Mucosa of rectum (tissue), 2 donors: ENCODE measurements around the gene LGR4.

ENCODE experiments used
- H3K27ac ChIP-seq, 2 donors: one replicate each; pipeline ENCODE4 v1.7.0; 2013; ENCODE audit warnings: inconsistent platforms in 2 of 2, low read depth in 2 of 2, low read length in 2 of 2
- H3K27me3 ChIP-seq, 2 donors: one replicate each; pipeline ENCODE4 v1.7.0; 2013; ENCODE audit warnings: low read length in 2 of 2; ENCODE audit not compliant: control insufficient read depth in 2 of 2, insufficient read depth in 2 of 2
- H3K36me3 ChIP-seq, 2 donors: one replicate each; pipeline ENCODE4 v1.7.0; 2013; ENCODE audit warnings: low read length in 2 of 2; ENCODE audit not compliant: control insufficient read depth in 2 of 2, insufficient read depth in 2 of 2
- H3K4me1 ChIP-seq, 2 donors: one replicate each; pipeline ENCODE4 v1.7.0; 2013; ENCODE audit warnings: low read length in 2 of 2, mild to moderate bottlenecking in 1 of 2; ENCODE audit not compliant: control insufficient read depth in 2 of 2, insufficient read depth in 2 of 2
- H3K4me3 ChIP-seq, 2 donors: one replicate each; pipeline ENCODE4 v1.7.0; 2013; ENCODE audit warnings: low read length in 2 of 2
- H3K9ac ChIP-seq, 2 donors: one replicate each; pipeline ENCODE4 v1.7.0; 2013; ENCODE audit warnings: low read length in 2 of 2, low read depth in 1 of 2, mild to moderate bottlenecking in 1 of 2
- H3K9me3 ChIP-seq, 2 donors: one replicate each; pipeline ENCODE4 v1.7.0; 2013; ENCODE audit warnings: low read length in 2 of 2; ENCODE audit not compliant: control insufficient read depth in 2 of 2
- donor health status: healthy.
- donor health status: Normal muscosa, but diverticular disease.

Gene LGR4

GRCh38 chr11:27372164-27372563 is 100.4 kb downstream of the LGR4 start:
- Histone ChIP-seq H3K4me3 (no peak overlapping the region), H3K9ac (no peak overlapping the region), H3K36me3 (peaks cover 27 to 34% of the 10 kb centered on the region in 2 donors), H3K27me3 (no peaks in the 10 kb centered on the region), H3K9me3 (no peaks in the 10 kb centered on the region), H3K27ac (no peak overlapping the region), H3K4me1 (peaks cover 0 to 3% of the 10 kb centered on the region in 2 donors)

DNA sequence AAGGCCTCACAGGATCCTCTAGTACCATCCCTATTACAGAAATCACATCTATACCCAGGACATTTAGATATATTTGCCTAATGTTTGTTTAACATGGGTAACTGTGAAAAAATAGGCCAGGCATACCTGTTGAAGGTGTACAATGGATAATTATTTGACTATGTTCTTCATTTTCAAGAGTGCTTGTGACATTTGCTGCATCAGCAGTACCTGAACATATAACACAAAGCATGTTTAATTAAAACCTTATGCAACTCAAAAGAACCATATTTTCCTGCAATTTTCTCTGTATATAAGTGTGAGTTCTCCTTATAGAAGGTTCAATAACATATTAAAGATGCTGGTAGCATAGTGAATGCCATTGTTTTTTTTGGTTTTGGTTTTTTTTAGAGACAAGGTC is 101.1 kb downstream of the LGR4 start:
- Histone ChIP-seq H3K36me3 (peaks cover 27 to 37% of the 10 kb centered on the region in 2 donors), H3K4me3 (no peak overlapping the region), H3K27ac (no peak overlapping the region), H3K4me1 (peaks cover 0 to 3% of the 10 kb centered on the region in 2 donors), H3K9me3 (no peaks in the 10 kb centered on the region), H3K27me3 (no peaks in the 10 kb centered on the region), H3K9ac (no peak overlapping the region)

- Histone ChIP-seq H3K27ac (no peak overlapping the region), H3K9ac (no peak overlapping the region), H3K9me3 (no peaks in the 10 kb centered on the region), H3K27me3 (no peaks in the 10 kb centered on the region), H3K4me1 (peaks cover 0 to 3% of the 10 kb centered on the region in 2 donors), H3K36me3 (peaks cover 27 to 33% of the 10 kb centered on the region in 2 donors), H3K4me3 (no peak overlapping the region)
These were observed 102.2 kb downstream of the LGR4 start for GRCh38 chr11:27370374-27370773.

DNA sequence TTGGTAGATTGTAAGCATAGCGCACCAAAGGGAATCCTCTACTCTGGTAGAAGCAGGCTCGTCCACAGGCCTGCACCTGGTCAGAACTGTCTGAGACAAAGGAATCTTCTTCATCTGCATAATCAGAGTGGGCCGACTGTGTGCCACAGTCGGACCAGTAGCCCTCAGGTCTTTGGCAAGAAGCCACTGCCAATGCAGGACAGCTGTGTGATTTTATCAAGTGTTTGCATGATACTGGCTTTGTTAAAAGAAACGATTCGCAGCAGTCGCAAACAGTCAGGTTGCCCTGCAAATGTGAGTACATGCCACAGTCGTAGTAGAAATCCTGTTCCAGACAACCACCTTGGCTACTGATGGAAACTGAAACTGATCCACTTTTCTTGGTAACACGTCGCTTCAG is 104.7 kb downstream of the LGR4 start:
- Histone ChIP-seq H3K27me3 (no peaks in the 10 kb centered on the region), H3K36me3 (peaks cover 27 to 28% of the 10 kb centered on the region in 2 donors), H3K4me1 (peaks cover 7 to 8% of the 10 kb centered on the region in 2 donors), H3K9ac (no peak overlapping the region), H3K4me3 (no peak overlapping the region), H3K9me3 (no peaks in the 10 kb centered on the region), H3K27ac (no peak overlapping the region)

GRCh38 chr11:27363576-27364117 is 108.9 kb downstream of the LGR4 start:
- no peaks in the 10 kb centered on the region for H3K27me3 ChIP-seq
- H3K9me3 ChIP-seq = no peaks in the 10 kb centered on the region
- H3K27ac ChIP-seq = peak overlapping the region; percentile 43 to 52
- peaks cover 7 to 12% of the 10 kb centered on the region in 2 donors for H3K4me1 ChIP-seq
- peak overlapping the region; percentile 66 to 75 for H3K9ac ChIP-seq
- peaks cover 11% of the 10 kb centered on the region in 2 donors for H3K36me3 ChIP-seq
- H3K4me3 ChIP-seq = peak overlapping the region; percentile 74 to 92

GRCh38 chr11:27362749-27363575 is 109.6 kb downstream of the LGR4 start, which contains the start of gene CCDC34:
Gene CCDC34, minus strand, starts transcription at chr11:27363215. Its CDS starts 21 bp downstream, at chr11:27363194.
- Histone ChIP-seq H3K9me3 (no peaks in the 10 kb centered on the region), H3K4me1 (peaks cover 7 to 12% of the 10 kb centered on the region in 2 donors), H3K36me3 (peaks cover 5 to 6% of the 10 kb centered on the region in 2 donors), H3K27me3 (no peaks in the 10 kb centered on the region), H3K27ac (peak within 1 kb of the TSS; percentile 43 to 52), H3K9ac (peak within 1 kb of the TSS; percentile 71 to 75), H3K4me3 (peak within 1 kb of the TSS; percentile 74 to 92)

- Histone ChIP-seq H3K4me1 (peaks cover 7 to 12% of the 10 kb centered on the region in 2 donors), H3K36me3 (peaks cover 0 to 1% of the 10 kb centered on the region in 2 donors), H3K4me3 (peak overlapping the region in 1 of 2 donors; percentile 92), H3K27ac (peak overlapping the region; percentile 1 to 26), H3K9me3 (no peaks in the 10 kb centered on the region), H3K27me3 (no peaks in the 10 kb centered on the region), H3K9ac (no peak overlapping the region)
These were observed 110.8 kb downstream of the LGR4 start for GRCh38 chr11:27361649-27362431.

- H3K9ac ChIP-seq = no peak overlapping the region
- H3K27me3 ChIP-seq = no peaks in the 10 kb centered on the region
- no peak overlapping the region for H3K4me3 ChIP-seq
- no peak overlapping the region for H3K27ac ChIP-seq
- H3K9me3 ChIP-seq = no peaks in the 10 kb centered on the region
- peaks cover 1 to 15% of the 10 kb centered on the region in 2 donors for H3K4me1 ChIP-seq
- H3K36me3 ChIP-seq = no peaks in the 10 kb centered on the region
These were observed 114.3 kb downstream of the LGR4 start for GRCh38 chr11:27358296-27358695.

DNA sequence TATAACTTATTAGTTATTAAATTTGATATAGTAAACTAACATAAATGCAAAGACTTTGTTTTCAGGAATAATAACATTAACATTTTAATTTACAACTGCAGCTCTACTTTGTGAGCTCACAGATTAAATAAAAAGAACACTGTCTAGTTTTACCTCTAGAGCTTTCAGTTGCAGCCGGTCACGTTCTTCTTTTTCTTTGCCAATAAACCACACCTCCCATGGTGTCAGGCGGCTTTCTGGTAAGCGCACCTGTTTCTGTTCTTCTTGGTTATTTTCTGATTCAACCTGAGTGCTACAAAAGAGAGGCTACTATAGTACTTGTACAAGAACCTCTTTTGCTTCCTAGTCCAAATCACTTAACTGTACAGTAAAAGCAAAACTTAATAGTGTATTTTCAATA is 115.3 kb downstream of the LGR4 start:
- Histone ChIP-seq H3K4me1 (peaks cover 0 to 14% of the 10 kb centered on the region in 2 donors), H3K27me3 (no peaks in the 10 kb centered on the region), H3K27ac (no peak overlapping the region)

More for the DNA sequence above, 115.3 kb downstream of the LGR4 start:
- H3K4me3 ChIP-seq = no peak overlapping the region
- no peaks in the 10 kb centered on the region for H3K36me3 ChIP-seq
- H3K9me3 ChIP-seq = no peaks in the 10 kb centered on the region
- no peak overlapping the region for H3K9ac ChIP-seq
